ENCODE results near the gene LTBP3. TPM values are rescaled to one million over a fixed set of nuclear protein-coding genes. Genes with fewer than 3 reads are reported as not detected.
"Not testable (repeated sequence)": the region's sequence is repeated elsewhere in the genome, so short reads cannot be mapped to it uniquely, and the experiment has no call there.

LTBP3 gene
- total and polyA plus RNA-seq, 12 donors: 42.7 to 92.5 (median 72.8) TPM

- Histone ChIP-seq H3K27me3 (no peaks in the 10 kb centered on the region), H3K36me3 (peaks cover 0 to 33% (median 11%) of the 10 kb centered on the region in 9 donors), H3K9me3 (no peaks in the 10 kb centered on the region), H3K27ac (peak overlapping the region in 9 of 10 donors; percentile 53 to 80 (median 65)), H3K4me1 (peaks cover 9 to 39% (median 24%) of the 10 kb centered on the region in 9 donors), H3K4me3 (peak overlapping the region in 9 of 10 donors; percentile 17 to 100 (median 44))
- TF ChIP-seq CTCF (IDR thresholded peaks at IDR 0.05): no peak
- WGBS, 2 donors: 37 to 39% methylated on average over 12 of the region's 12 CpGs
- ATAC-seq (peak; percentile 3 to 50 (median 22)), DNase-seq (peak; percentile 52 to 58)
- intact Hi-C loops (cut with DNase I): no loop called here
These were observed 34.0 kb downstream of the LTBP3 start for GRCh38 chr11:65524014-65524740.

GRCh38 chr11:65523631-65523968 lies 34.6 kb downstream of the LTBP3 start:
- 92 to 95% methylated on average over 7 of the region's 7 CpGs for WGBS, 2 donors
- Histone ChIP-seq H3K27ac (peak overlapping the region in 2 of 10 donors; percentile 65 to 80), H3K4me1 (peaks cover 9 to 39% (median 24%) of the 10 kb centered on the region in 9 donors), H3K36me3 (peaks cover 0 to 27% (median 11%) of the 10 kb centered on the region in 9 donors), H3K4me3 (peak overlapping the region in 1 of 10 donors; percentile 8)
- H3K9me3 ChIP-seq; H3K27me3 ChIP-seq; DNase-seq; intact Hi-C loops (cut with DNase I): not testable (repeated sequence)
- peak in 1 of 8 donors; percentile 3 for ATAC-seq

- DNase-seq; H3K9me3 ChIP-seq; H3K27me3 ChIP-seq; intact Hi-C loops (cut with DNase I); ATAC-seq: not testable (repeated sequence)
- Histone ChIP-seq H3K27ac (peak overlapping the region in 1 of 10 donors; percentile 80), H3K4me3 (peak overlapping the region in 1 of 10 donors; percentile 8), H3K4me1 (peaks cover 9 to 39% (median 24%) of the 10 kb centered on the region in 9 donors), H3K36me3 (peaks cover 0 to 21% (median 11%) of the 10 kb centered on the region in 9 donors)
- 71% methylated on average over 18 of the region's 18 CpGs for WGBS, 2 donors
These were observed 35.2 kb downstream of the LTBP3 start for GRCh38 chr11:65522718-65523630.

- H3K4me1 ChIP-seq: peaks cover 9 to 39% (median 24%) of the 10 kb centered on the region in 9 donors
- intact Hi-C loops (cut with DNase I); H3K9me3 ChIP-seq; H3K27me3 ChIP-seq; ATAC-seq; H3K4me3 ChIP-seq; DNase-seq; H3K27ac ChIP-seq: not testable (repeated sequence)
- WGBS, 2 donors: 73 to 78% methylated on average over 20 of the region's 20 CpGs
- H3K36me3 ChIP-seq: peaks cover 0 to 10% (median 6%) of the 10 kb centered on the region in 9 donors
These were observed 36.2 kb downstream of the LTBP3 start for GRCh38 chr11:65521777-65522521.

GRCh38 chr11:65518941-65519549 lies 39.1 kb downstream of the LTBP3 start:
- H3K27ac ChIP-seq, ATAC-seq, H3K9me3 ChIP-seq, H3K27me3 ChIP-seq, H3K4me3 ChIP-seq, DNase-seq, H3K36me3 ChIP-seq: not testable (repeated sequence)
- 93 to 94% methylated on average over 8 of the region's 8 CpGs for WGBS, 2 donors
- peaks cover 0 to 19% (median 3%) of the 10 kb centered on the region in 9 donors for H3K4me1 ChIP-seq
- intact Hi-C loops (cut with DNase I): loop anchor here in 4 of 10 donors (5.0 to 10.0 kb wide), 4 partner anchors 54 to 244 kb away; no protein-coding TSS in a partner anchor

Measured in heart right ventricle (tissue), 16 donors.